Raji (cell line): ENCODE measurements around the gene PFDN1.

Experiments
- POLR2A ChIP-seq: IDR thresholded peaks from 2 replicates; pipeline ENCODE4 v1.6.1; 2011; ENCODE audit warnings: low read depth, low read length, control low read depth; ENCODE audit not compliant: insufficient read depth

PFDN1 gene

GRCh38 chr5:140243706-140244250, 59.1 kb downstream of the PFDN1 start:
- no peak for TF ChIP-seq POLR2A

GRCh38 chr5:140242890-140243585, 59.9 kb downstream of the PFDN1 start:
- no peak for TF ChIP-seq POLR2A

GRCh38 chr5:140242099-140242498, 60.8 kb downstream of the PFDN1 start:
- no peak for TF ChIP-seq POLR2A

- no peak for TF ChIP-seq POLR2A
These were observed 61.8 kb downstream of the PFDN1 start for GRCh38 chr5:140240987-140241706.

GRCh38 chr5:140239939-140240700, 62.8 kb downstream of the PFDN1 start:
- no peak for TF ChIP-seq POLR2A

- no peak for TF ChIP-seq POLR2A
These were observed 63.4 kb downstream of the PFDN1 start for GRCh38 chr5:140239461-140239860.

- no peak for TF ChIP-seq POLR2A
These were observed 64.1 kb downstream of the PFDN1 start for GRCh38 chr5:140238756-140239155.

GRCh38 chr5:140236891-140237598, 65.9 kb downstream of the PFDN1 start:
- TF ChIP-seq POLR2A: no peak

GRCh38 chr5:140235791-140236551, 66.9 kb downstream of the PFDN1 start:
- no peak for TF ChIP-seq POLR2A

GRCh38 chr5:140234377-140234989, 68.4 kb downstream of the PFDN1 start:
- TF ChIP-seq POLR2A: no peak

- no peak for TF ChIP-seq POLR2A
These were observed 70.2 kb downstream of the PFDN1 start for GRCh38 chr5:140232731-140233130.

- no peak for TF ChIP-seq POLR2A
These were observed 72.5 kb downstream of the PFDN1 start for GRCh38 chr5:140230373-140230772.

GRCh38 chr5:140228364-140228837, 74.5 kb downstream of the PFDN1 start:
- no peak for TF ChIP-seq POLR2A

GRCh38 chr5:140227046-140227445, 75.9 kb downstream of the PFDN1 start:
- no peak for TF ChIP-seq POLR2A
